Measurements from ENCODE around the gene YJEFN3.

Gene YJEFN3

GRCh38 chr19:19507354-19507753 lies 21.4 kb upstream of the YJEFN3 start:
- H3K4me2 ChIP-seq (ENCODE audit: low read length): no peak overlapping the region
- no peaks in the 10 kb centered on the region for H3K9me2 ChIP-seq (replicated peaks; ENCODE audit: control insufficient read depth, low read length)
- H3K9me3 ChIP-seq (ENCODE audit: control insufficient read depth, insufficient read depth, low read length): no peaks in the 10 kb centered on the region
- no peaks in the 10 kb centered on the region for H3K79me2 ChIP-seq (ENCODE audit: control insufficient read depth, low read length)
- no peaks in the 10 kb centered on the region for H3K4me1 ChIP-seq (ENCODE audit: control insufficient read depth, low read length)
- no peaks in the 10 kb centered on the region for H4K20me1 ChIP-seq (ENCODE audit: control insufficient read depth, insufficient read depth, low read depth, low read length)
- no peaks in the 10 kb centered on the region for H3K27me3 ChIP-seq (ENCODE audit: control insufficient read depth, low read length)
- peaks cover 10% of the 10 kb centered on the region for H3F3A ChIP-seq (ENCODE audit: control insufficient read depth, insufficient read depth)
- H3K27ac ChIP-seq (ENCODE audit: low read depth, low read length): no peak overlapping the region
- H3K36me3 ChIP-seq (ENCODE audit: control insufficient read depth, low read length): peaks cover 53% of the 10 kb centered on the region
- TF ChIP-seq EZH2phosphoT487 (IDR thresholded peaks at IDR 0.05; ENCODE audit: borderline replicate concordance, low read length): no peak
- TF ChIP-seq, protein P1, sequence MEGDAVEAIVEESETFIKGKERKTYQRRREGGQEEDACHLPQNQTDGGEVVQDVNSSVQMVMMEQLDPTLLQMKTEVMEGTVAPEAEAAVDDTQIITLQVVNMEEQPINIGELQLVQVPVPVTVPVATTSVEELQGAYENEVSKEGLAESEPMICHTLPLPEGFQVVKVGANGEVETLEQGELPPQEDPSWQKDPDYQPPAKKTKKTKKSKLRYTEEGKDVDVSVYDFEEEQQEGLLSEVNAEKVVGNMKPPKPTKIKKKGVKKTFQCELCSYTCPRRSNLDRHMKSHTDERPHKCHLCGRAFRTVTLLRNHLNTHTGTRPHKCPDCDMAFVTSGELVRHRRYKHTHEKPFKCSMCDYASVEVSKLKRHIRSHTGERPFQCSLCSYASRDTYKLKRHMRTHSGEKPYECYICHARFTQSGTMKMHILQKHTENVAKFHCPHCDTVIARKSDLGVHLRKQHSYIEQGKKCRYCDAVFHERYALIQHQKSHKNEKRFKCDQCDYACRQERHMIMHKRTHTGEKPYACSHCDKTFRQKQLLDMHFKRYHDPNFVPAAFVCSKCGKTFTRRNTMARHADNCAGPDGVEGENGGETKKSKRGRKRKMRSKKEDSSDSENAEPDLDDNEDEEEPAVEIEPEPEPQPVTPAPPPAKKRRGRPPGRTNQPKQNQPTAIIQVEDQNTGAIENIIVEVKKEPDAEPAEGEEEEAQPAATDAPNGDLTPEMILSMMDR (IDR thresholded peaks at IDR 0.05; ENCODE audit: low read depth, low read length, poor library complexity, severe bottlenecking): no peak
- no peak overlapping the region for H3K4me3 ChIP-seq (ENCODE audit: low read length)

DNA sequence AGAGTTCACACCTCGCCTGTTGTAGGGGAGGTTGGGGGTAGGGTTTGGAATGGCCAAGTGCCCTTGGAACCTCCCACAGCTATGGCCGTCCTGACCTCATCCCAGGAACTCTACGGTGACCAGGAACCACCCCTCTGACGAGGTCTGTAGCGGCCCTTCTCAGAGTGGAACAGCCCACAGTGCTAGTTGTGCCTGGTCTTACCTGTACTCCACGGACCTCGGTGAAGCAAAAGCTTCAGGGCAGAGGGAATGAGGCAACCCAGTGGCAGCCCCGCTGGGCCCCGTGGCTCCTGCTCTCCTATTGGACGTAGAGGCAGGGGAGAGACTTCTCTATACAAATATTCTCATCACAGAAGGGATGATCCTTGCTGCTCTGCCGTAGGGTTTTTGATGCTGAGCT lies 20.5 kb upstream of the YJEFN3 start:
- no peak overlapping the region for H3K27ac ChIP-seq (ENCODE audit: low read depth, low read length)
- no peaks in the 10 kb centered on the region for H3K4me1 ChIP-seq (ENCODE audit: control insufficient read depth, low read length)
- H3F3A ChIP-seq (ENCODE audit: control insufficient read depth, insufficient read depth): peaks cover 10% of the 10 kb centered on the region
- TF ChIP-seq, protein P1 (IDR thresholded peaks at IDR 0.05; ENCODE audit: low read depth, low read length, poor library complexity, severe bottlenecking): no peak
- TF ChIP-seq EZH2phosphoT487 (IDR thresholded peaks at IDR 0.05; ENCODE audit: borderline replicate concordance, low read length): no peak
- H3K79me2 ChIP-seq (ENCODE audit: control insufficient read depth, low read length): no peaks in the 10 kb centered on the region
- no peak overlapping the region for H3K4me2 ChIP-seq (ENCODE audit: low read length)
- no peaks in the 10 kb centered on the region for H3K9me3 ChIP-seq (ENCODE audit: control insufficient read depth, insufficient read depth, low read length)
- peaks cover 44% of the 10 kb centered on the region for H3K36me3 ChIP-seq (ENCODE audit: control insufficient read depth, low read length)
- no peaks in the 10 kb centered on the region for H3K27me3 ChIP-seq (ENCODE audit: control insufficient read depth, low read length)
- H3K9me2 ChIP-seq (replicated peaks; ENCODE audit: control insufficient read depth, low read length): no peaks in the 10 kb centered on the region
- H3K4me3 ChIP-seq (ENCODE audit: low read length): no peak overlapping the region
- H4K20me1 ChIP-seq (ENCODE audit: control insufficient read depth, insufficient read depth, low read depth, low read length): no peaks in the 10 kb centered on the region

DNA sequence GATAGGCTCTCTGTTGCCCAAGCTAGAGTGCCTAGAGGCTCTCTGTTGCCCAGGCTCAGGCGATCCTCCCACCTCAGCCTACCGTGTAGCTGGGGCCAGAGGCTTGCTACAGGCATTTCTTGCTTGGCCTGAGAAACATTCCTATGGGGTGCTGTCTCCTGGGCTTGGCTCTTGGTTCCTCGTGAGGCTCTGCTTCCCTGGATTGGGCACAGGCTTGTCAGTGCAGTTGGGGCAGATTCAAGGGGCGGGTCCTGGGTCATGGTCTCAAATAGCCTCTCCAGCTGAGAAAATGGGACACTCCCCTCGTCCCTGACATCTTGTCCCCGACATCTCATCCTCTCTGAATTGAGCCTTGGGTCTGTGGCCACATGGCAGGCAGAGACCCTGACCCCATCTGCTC lies 18.3 kb upstream of the YJEFN3 start:
- no peak overlapping the region for H3K27ac ChIP-seq (ENCODE audit: low read depth, low read length)
- no peaks in the 10 kb centered on the region for H3K9me2 ChIP-seq (replicated peaks; ENCODE audit: control insufficient read depth, low read length)
- TF ChIP-seq EZH2phosphoT487 (IDR thresholded peaks at IDR 0.05; ENCODE audit: borderline replicate concordance, low read length): no peak
- TF ChIP-seq, protein P1 (IDR thresholded peaks at IDR 0.05; ENCODE audit: low read depth, low read length, poor library complexity, severe bottlenecking): no peak
- no peak overlapping the region for H3K4me3 ChIP-seq (ENCODE audit: low read length)
- no peaks in the 10 kb centered on the region for H3K27me3 ChIP-seq (ENCODE audit: control insufficient read depth, low read length)
- H3K4me2 ChIP-seq (ENCODE audit: low read length): no peak overlapping the region
- no peaks in the 10 kb centered on the region for H3K9me3 ChIP-seq (ENCODE audit: control insufficient read depth, insufficient read depth, low read length)
- H3K36me3 ChIP-seq (ENCODE audit: control insufficient read depth, low read length): peaks cover 22% of the 10 kb centered on the region
- H3K79me2 ChIP-seq (ENCODE audit: control insufficient read depth, low read length): peaks cover 4% of the 10 kb centered on the region
- H3F3A ChIP-seq (ENCODE audit: control insufficient read depth, insufficient read depth): peaks cover 10% of the 10 kb centered on the region
- H4K20me1 ChIP-seq (ENCODE audit: control insufficient read depth, insufficient read depth, low read depth, low read length): no peaks in the 10 kb centered on the region
- peaks cover 3% of the 10 kb centered on the region for H3K4me1 ChIP-seq (ENCODE audit: control insufficient read depth, low read length)

DNA sequence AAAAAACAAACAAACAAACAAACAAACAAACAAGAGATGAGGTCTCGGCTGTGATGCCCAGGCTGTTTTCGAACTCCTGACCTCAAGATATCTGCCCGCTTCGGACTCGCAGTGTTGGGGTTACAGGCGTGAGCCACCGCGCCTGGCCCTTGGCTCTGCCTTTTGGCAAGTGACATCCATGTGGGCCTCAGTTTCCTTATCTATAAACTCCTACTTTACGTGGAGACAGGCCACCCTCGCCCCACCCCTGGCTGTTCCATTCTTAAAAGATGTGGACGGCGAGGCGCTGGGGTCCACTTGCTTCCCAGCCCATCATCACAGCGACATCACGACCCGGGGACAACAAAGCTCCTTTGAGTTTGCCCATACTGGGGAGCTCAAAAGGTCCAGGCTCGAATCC lies 15.0 kb upstream of the YJEFN3 start:
- H3K4me1 ChIP-seq (ENCODE audit: control insufficient read depth, low read length): peaks cover 18% of the 10 kb centered on the region
- peaks cover 7% of the 10 kb centered on the region for H3F3A ChIP-seq (ENCODE audit: control insufficient read depth, insufficient read depth)
- TF ChIP-seq EZH2phosphoT487 (IDR thresholded peaks at IDR 0.05; ENCODE audit: borderline replicate concordance, low read length): no peak
- TF ChIP-seq, protein P1 (IDR thresholded peaks at IDR 0.05; ENCODE audit: low read depth, low read length, poor library complexity, severe bottlenecking): no peak
- no peak overlapping the region for H3K4me2 ChIP-seq (ENCODE audit: low read length)
- no peak overlapping the region for H3K4me3 ChIP-seq (ENCODE audit: low read length)
- no peaks in the 10 kb centered on the region for H3K9me3 ChIP-seq (ENCODE audit: control insufficient read depth, insufficient read depth, low read length)
- peaks cover 10% of the 10 kb centered on the region for H3K36me3 ChIP-seq (ENCODE audit: control insufficient read depth, low read length)
- no peaks in the 10 kb centered on the region for H3K27me3 ChIP-seq (ENCODE audit: control insufficient read depth, low read length)
- H3K79me2 ChIP-seq (ENCODE audit: control insufficient read depth, low read length): peaks cover 34% of the 10 kb centered on the region
- no peak overlapping the region for H3K27ac ChIP-seq (ENCODE audit: low read depth, low read length)
- no peaks in the 10 kb centered on the region for H3K9me2 ChIP-seq (replicated peaks; ENCODE audit: control insufficient read depth, low read length)
- H4K20me1 ChIP-seq (ENCODE audit: control insufficient read depth, insufficient read depth, low read depth, low read length): no peaks in the 10 kb centered on the region
